H54 (cell line): Measurements from ENCODE around the gene CD58.

ENCODE experiments used
- DNase-seq: peaks from one replicate; pipeline ENCODE4 v3.0.0; 2011; ENCODE audit warnings: low spot score, mixed read lengths; ENCODE audit not compliant: insufficient read length
- FAIRE-seq: peaks from 3 replicates; lab custom pipeline; 2011; peaks lifted over from hg19 to GRCh38; lab: Jason Lieb, UNC
- POLR2A ChIP-seq: IDR thresholded peaks from 2 replicates; pipeline ENCODE4 v1.6.1; 2011; ENCODE audit warnings: low read depth, mild to moderate bottlenecking, low read length

The CD58 gene

GRCh38 chr1:116546354-116546977, 24.4 kb downstream of the CD58 start:
- FAIRE-seq: no peak
- no peak for TF ChIP-seq POLR2A
- no peak for DNase-seq

- FAIRE-seq (no peak), DNase-seq (no peak)
- TF ChIP-seq POLR2A: no peak
Observed at GRCh38 chr1:116545359-116545705, 25.5 kb downstream of the CD58 start.

- no peak for TF ChIP-seq POLR2A
- no peak for FAIRE-seq
- no peak for DNase-seq
Observed at GRCh38 chr1:116544588-116545358, 26.1 kb downstream of the CD58 start.

GRCh38 chr1:116540088-116540487, 30.7 kb downstream of the CD58 start:
- DNase-seq: no peak
- TF ChIP-seq POLR2A: no peak
- FAIRE-seq: no peak

- no peak for TF ChIP-seq POLR2A
- FAIRE-seq: peak; percentile 89
- peak; percentile 38 for DNase-seq
Observed at GRCh38 chr1:116538544-116538943, 32.3 kb downstream of the CD58 start.

- FAIRE-seq (no peak), DNase-seq (no peak)
- TF ChIP-seq POLR2A: no peak
Observed at GRCh38 chr1:116537898-116538297, 32.9 kb downstream of the CD58 start.

- TF ChIP-seq POLR2A: no peak
- no peak for FAIRE-seq
- no peak for DNase-seq
Observed at GRCh38 chr1:116537040-116537831, 33.6 kb downstream of the CD58 start.

- no peak for TF ChIP-seq POLR2A
- no peak for DNase-seq
- no peak for FAIRE-seq
Observed at GRCh38 chr1:116534014-116534739, 36.6 kb downstream of the CD58 start.

- FAIRE-seq: no peak
- no peak for DNase-seq
- TF ChIP-seq POLR2A: no peak
Observed at GRCh38 chr1:116533429-116533820, 37.4 kb downstream of the CD58 start.

GRCh38 chr1:116532671-116533428, 38.0 kb downstream of the CD58 start:
- DNase-seq: no peak
- no peak for FAIRE-seq
- TF ChIP-seq POLR2A: no peak

- no peak for TF ChIP-seq POLR2A
- FAIRE-seq (no peak), DNase-seq (no peak)
Observed at GRCh38 chr1:116531917-116532316, 38.9 kb downstream of the CD58 start.

GRCh38 chr1:116529681-116530080, 41.1 kb downstream of the CD58 start:
- no peak for FAIRE-seq
- no peak for DNase-seq
- no peak for TF ChIP-seq POLR2A

GRCh38 chr1:116529199-116529631, 41.6 kb downstream of the CD58 start:
- FAIRE-seq (peak; percentile 41), DNase-seq (no peak)
- TF ChIP-seq POLR2A: no peak
